ENCODE results near the gene OR2J2.
"Not testable (repeated sequence)": the region's sequence is repeated elsewhere in the genome, so short reads cannot be mapped to it uniquely, and the experiment has no call there.

DNA sequence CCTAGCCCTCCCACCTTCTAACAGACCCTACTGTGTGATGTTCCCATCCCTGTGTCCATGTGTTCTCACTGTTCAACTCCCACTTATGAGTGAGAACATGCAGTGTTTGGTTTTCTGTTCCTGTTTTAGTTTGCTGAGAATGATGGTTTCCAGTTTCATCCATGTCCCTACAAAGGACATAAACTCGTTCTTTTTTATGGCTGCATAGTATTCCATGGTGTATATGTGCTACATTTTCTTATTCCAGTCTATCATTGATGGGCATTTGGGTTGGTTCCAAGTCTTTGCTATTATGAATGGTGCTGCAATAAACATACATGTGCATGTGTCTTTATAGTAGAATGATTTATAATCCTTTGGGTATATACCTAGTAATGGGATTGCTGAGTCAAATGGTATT lies 18.0 kb downstream of the OR2J2 start:
- TF ChIP-seq, protein P1, sequence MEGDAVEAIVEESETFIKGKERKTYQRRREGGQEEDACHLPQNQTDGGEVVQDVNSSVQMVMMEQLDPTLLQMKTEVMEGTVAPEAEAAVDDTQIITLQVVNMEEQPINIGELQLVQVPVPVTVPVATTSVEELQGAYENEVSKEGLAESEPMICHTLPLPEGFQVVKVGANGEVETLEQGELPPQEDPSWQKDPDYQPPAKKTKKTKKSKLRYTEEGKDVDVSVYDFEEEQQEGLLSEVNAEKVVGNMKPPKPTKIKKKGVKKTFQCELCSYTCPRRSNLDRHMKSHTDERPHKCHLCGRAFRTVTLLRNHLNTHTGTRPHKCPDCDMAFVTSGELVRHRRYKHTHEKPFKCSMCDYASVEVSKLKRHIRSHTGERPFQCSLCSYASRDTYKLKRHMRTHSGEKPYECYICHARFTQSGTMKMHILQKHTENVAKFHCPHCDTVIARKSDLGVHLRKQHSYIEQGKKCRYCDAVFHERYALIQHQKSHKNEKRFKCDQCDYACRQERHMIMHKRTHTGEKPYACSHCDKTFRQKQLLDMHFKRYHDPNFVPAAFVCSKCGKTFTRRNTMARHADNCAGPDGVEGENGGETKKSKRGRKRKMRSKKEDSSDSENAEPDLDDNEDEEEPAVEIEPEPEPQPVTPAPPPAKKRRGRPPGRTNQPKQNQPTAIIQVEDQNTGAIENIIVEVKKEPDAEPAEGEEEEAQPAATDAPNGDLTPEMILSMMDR (IDR thresholded peaks at IDR 0.05), result not testable (repeated sequence)
- TF ChIP-seq POLR2A (IDR thresholded peaks at IDR 0.05), result not testable (repeated sequence)

All from testis (tissue), 2 donors.